ENCODE results near the gene SLC19A1.

The SLC19A1 gene

DNA sequence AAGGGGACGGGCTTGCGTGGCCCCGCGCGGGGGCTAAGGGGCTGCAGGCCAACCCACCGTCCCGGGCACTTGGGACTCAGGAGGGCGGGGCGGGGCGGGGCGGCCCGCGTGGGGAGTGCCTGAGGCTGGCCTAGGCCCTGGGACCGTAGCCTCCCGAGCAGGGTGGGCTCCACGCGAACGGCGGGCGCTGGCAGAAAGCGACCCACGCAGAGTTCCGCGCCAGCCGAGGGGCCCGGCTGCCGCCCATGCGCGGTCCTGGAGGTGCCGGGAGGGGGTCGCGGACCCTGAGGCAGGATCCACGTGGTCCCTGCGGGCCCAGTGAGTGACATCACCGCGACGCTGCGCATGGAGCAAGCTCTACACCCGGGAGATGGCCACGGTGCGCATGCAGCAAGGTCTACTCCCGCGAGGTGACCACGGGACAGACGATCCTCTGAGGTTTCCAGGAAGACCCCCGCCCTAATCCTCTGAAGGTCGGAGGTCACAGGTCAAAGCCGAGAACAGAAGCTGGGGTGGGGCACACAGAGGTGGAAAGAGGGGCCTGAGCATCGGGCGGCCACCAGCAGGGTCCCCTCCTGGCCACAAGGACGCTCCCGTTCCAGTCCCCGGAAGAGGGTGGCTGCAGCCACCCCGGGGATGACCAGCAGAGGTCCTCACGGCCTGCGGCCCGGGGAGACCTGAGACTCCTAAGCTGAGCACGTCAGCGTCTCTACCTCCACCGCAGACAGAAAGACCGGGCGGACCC is 13.5 kb upstream of the SLC19A1 start:
- H3K9me3 Mint-ChIP-seq, result no peaks in the 10 kb centered on the region
- peak overlapping the region; percentile 81 for H3K4me3 Mint-ChIP-seq
- DNase-seq (ENCODE audit: low spot score in 2 of 2) (peak; percentile 38 to 74), ATAC-seq (peak; percentile 68)
- no peak overlapping the region for H3K27ac Mint-ChIP-seq
- H3K4me1 Mint-ChIP-seq, result peaks cover 21% of the 10 kb centered on the region
- H3K36me3 Mint-ChIP-seq, result peaks cover 9% of the 10 kb centered on the region

DNA sequence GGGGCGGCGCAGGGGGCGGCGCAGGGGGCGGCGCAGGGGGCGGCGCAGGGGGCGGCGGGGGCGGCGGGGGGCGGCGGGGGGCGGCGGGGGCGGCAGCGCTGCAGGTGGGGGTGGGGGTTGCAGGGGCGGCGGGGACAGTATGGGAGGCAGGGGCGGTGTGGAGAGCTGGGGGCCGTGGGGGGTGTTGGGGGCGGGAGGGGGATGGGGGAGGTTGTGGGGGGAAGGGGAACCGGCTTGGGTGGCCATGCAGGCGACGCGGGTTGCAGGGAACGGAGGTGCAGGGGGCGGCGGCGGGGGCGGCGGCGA is 13.0 kb upstream of the SLC19A1 start:
- Mint-ChIP-seq H3K4me1 (peaks cover 26% of the 10 kb centered on the region), H3K4me3 (peak overlapping the region; percentile 81), H3K27ac (peak overlapping the region; percentile 96), H3K36me3 (peaks cover 15% of the 10 kb centered on the region), H3K9me3 (no peaks in the 10 kb centered on the region)
- ATAC-seq (no peak), DNase-seq (ENCODE audit: low spot score in 2 of 2) (no peak)

- Mint-ChIP-seq H3K4me1 (peaks cover 31% of the 10 kb centered on the region), H3K36me3 (peaks cover 16% of the 10 kb centered on the region), H3K27ac (peak overlapping the region; percentile 96), H3K9me3 (no peaks in the 10 kb centered on the region), H3K4me3 (peak overlapping the region; percentile 81)
- peak; percentile 97 for DNase-seq (ENCODE audit: low spot score in 2 of 2)
- peak; percentile 73 for ATAC-seq
Measured at GRCh38 chr21:45554477-45555175, 12.4 kb upstream of the SLC19A1 start.

- Mint-ChIP-seq H3K9me3 (no peaks in the 10 kb centered on the region), H3K4me1 (peaks cover 38% of the 10 kb centered on the region), H3K4me3 (peak overlapping the region; percentile 45), H3K27ac (peak overlapping the region; percentile 96), H3K36me3 (peaks cover 21% of the 10 kb centered on the region)
- ATAC-seq (no peak), DNase-seq (ENCODE audit: low spot score in 2 of 2) (no peak)
Measured at GRCh38 chr21:45552696-45553391, 10.6 kb upstream of the SLC19A1 start.

- Mint-ChIP-seq H3K4me1 (peaks cover 38% of the 10 kb centered on the region), H3K9me3 (no peaks in the 10 kb centered on the region), H3K36me3 (peaks cover 21% of the 10 kb centered on the region), H3K27ac (peak overlapping the region; percentile 96), H3K4me3 (peak overlapping the region; percentile 71)
- no peak for DNase-seq (ENCODE audit: low spot score in 2 of 2)
- ATAC-seq, result no peak
Measured at GRCh38 chr21:45551783-45552695, 9.8 kb upstream of the SLC19A1 start.

- peaks cover 21% of the 10 kb centered on the region for H3K36me3 Mint-ChIP-seq
- H3K4me3 Mint-ChIP-seq, result peak overlapping the region; percentile 71
- peak; percentile 79 for ATAC-seq
- DNase-seq (ENCODE audit: low spot score in 2 of 2), result no peak
- no peaks in the 10 kb centered on the region for H3K9me3 Mint-ChIP-seq
- peak overlapping the region; percentile 96 for H3K27ac Mint-ChIP-seq
- peaks cover 38% of the 10 kb centered on the region for H3K4me1 Mint-ChIP-seq
Measured at GRCh38 chr21:45551316-45551715, 9.1 kb upstream of the SLC19A1 start.

DNA sequence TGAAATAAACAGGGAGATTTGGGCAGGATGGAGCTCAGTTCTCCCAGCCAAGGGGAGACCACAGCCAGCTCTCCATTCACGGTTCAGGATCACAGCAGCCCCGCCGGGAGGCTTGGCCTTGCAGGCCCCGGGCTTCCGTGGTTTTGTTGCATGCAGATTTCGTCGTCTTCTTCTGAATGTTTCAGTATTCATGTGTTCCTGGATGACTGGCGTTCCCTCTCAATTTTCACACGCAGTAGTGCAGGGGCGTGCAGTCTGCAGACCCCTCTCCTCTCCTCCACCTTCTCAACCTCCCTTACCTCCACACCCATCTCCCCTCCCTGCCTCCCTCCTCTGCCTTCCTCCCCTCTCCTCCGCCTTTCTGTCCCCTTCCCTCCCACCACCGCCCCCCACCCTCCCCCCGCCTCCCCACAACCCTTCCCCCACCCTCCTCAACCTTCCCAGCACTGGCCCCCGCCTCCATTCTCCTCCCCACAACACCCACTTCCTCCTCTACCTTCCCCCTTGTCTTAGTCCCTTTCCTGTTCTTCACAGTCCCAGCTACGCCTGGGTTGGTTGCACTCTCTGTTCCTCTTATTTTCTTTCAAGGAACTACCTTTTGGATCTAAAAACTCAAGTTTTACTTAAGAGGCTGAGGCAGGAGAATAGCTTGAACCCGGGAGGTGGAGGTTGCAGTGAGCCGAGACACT is 8.4 kb upstream of the SLC19A1 start:
- Mint-ChIP-seq H3K4me3 (peak overlapping the region; percentile 71), H3K27ac (peak overlapping the region; percentile 96), H3K9me3 (no peaks in the 10 kb centered on the region), H3K4me1 (peaks cover 38% of the 10 kb centered on the region), H3K36me3 (peaks cover 21% of the 10 kb centered on the region)
- ATAC-seq (peak; percentile 61), DNase-seq (ENCODE audit: low spot score in 2 of 2) (peak in 1 of 2 donors; percentile 79)

DNA sequence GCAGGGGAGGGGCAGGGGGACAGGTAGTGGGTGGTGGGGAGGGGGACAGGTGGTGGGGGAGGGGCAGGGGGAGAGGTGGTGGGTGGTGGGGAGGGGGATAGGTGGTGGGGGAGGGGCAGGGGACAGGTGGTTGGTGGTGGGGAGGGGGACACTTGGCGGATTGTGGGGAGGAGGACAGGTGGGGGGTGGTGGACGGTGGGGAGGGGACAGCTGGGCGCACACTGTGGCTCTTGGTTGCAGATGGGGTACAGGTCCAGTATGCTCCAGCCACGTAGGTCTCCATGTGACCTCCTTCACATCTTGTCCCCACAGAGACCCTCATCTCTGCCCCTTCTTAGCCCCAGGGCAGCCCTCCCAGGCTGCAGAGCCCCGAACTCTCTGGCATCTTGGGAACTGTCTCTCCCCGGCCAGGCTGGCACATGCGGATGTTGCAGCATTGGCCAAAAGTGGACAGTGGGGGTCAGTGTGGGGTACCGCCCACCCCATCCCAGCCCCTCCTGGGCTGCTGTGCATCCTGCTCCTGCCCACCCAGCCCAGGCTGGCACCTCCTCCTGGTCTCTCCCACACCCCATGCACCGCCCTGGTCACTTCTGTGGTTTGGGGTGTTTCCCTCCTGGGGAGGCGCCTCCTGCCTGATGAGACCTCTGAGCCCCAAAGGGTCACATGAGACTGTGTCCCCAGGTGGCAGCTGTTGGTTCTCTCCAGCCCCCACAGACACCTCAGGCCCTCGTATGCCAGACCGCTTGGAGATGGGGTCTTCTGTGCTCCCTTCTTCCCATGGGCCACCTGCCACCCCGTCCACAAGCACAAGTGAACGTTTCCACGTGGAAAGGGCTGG is 7.6 kb upstream of the SLC19A1 start:
- Mint-ChIP-seq H3K27ac (peak overlapping the region; percentile 96), H3K9me3 (no peaks in the 10 kb centered on the region), H3K4me3 (peak overlapping the region; percentile 71), H3K4me1 (peaks cover 37% of the 10 kb centered on the region), H3K36me3 (peaks cover 20% of the 10 kb centered on the region)
- ATAC-seq, result no peak
- DNase-seq (ENCODE audit: low spot score in 2 of 2), result peak in 1 of 2 donors; percentile 67

GRCh38 chr21:45548711-45549491 is 6.7 kb upstream of the SLC19A1 start:
- Mint-ChIP-seq H3K4me1 (peaks cover 32% of the 10 kb centered on the region), H3K4me3 (peak overlapping the region; percentile 50), H3K27ac (peak overlapping the region; percentile 90), H3K36me3 (peaks cover 13% of the 10 kb centered on the region), H3K9me3 (no peaks in the 10 kb centered on the region)
- ATAC-seq, result no peak
- no peak for DNase-seq (ENCODE audit: low spot score in 2 of 2)

DNA sequence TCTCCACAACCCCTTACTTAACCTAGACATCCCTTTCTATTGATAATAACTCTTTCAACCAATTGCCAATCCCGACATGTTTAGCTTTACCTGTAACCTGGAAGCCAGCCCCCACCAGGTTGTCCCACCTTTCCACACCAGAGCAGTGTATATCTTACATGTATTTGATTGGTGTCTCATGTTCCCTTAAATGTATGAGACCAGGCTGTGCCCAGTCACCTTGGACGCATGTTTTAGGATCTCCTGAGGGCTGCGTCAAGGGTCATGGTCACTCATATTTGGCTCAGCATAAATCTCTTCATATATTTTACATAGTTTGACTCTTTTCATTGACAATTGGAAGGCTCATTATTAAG is 5.3 kb upstream of the SLC19A1 start:
- peaks cover 13% of the 10 kb centered on the region for H3K36me3 Mint-ChIP-seq
- H3K4me1 Mint-ChIP-seq, result peaks cover 38% of the 10 kb centered on the region
- H3K27ac Mint-ChIP-seq, result no peak overlapping the region
- no peak overlapping the region for H3K4me3 Mint-ChIP-seq
- no peaks in the 10 kb centered on the region for H3K9me3 Mint-ChIP-seq
- no peak for DNase-seq (ENCODE audit: low spot score in 2 of 2)
- ATAC-seq, result no peak

GRCh38 chr21:45546636-45547544 is 4.7 kb upstream of the SLC19A1 start:
- H3K4me3 Mint-ChIP-seq, result no peak overlapping the region
- H3K9me3 Mint-ChIP-seq, result no peaks in the 10 kb centered on the region

GRCh38 chr21:45545691-45546531 is 3.7 kb upstream of the SLC19A1 start:
- Mint-ChIP-seq H3K36me3 (peaks cover 19% of the 10 kb centered on the region), H3K27ac (no peak overlapping the region), H3K4me1 (peaks cover 31% of the 10 kb centered on the region), H3K9me3 (no peaks in the 10 kb centered on the region), H3K4me3 (no peak overlapping the region)
- no peak for ATAC-seq
- DNase-seq (ENCODE audit: low spot score in 2 of 2), result no peak

More at GRCh38 chr21:45546636-45547544, 4.7 kb upstream of the SLC19A1 start:
- DNase-seq (ENCODE audit: low spot score in 2 of 2), result no peak
- H3K4me1 Mint-ChIP-seq, result peaks cover 34% of the 10 kb centered on the region
- ATAC-seq, result no peak
- H3K27ac Mint-ChIP-seq, result no peak overlapping the region
- H3K36me3 Mint-ChIP-seq, result peaks cover 13% of the 10 kb centered on the region
